Posterior cingulate gyrus (tissue), 11 donors: ENCODE results near the gene MTUS2.
"Not testable (repeated sequence)": the region's sequence is repeated elsewhere in the genome, so short reads cannot be mapped to it uniquely, and the experiment has no call there.

Experiments
- DNase-seq, 10 donors: peaks; one replicate each; pipeline versions ENCODE4 v3.0.0 to v3.0.0-alpha.2; 2020 to 2021; ENCODE audit warnings: mixed read lengths in 3 of 10
- intact Hi-C: fragments of 100-400 bp; cut with DNase I; formaldehyde crosslinking; loops from one replicate; pipeline ENCODE4 v1.15.1; 2023

The MTUS2 gene

DNA sequence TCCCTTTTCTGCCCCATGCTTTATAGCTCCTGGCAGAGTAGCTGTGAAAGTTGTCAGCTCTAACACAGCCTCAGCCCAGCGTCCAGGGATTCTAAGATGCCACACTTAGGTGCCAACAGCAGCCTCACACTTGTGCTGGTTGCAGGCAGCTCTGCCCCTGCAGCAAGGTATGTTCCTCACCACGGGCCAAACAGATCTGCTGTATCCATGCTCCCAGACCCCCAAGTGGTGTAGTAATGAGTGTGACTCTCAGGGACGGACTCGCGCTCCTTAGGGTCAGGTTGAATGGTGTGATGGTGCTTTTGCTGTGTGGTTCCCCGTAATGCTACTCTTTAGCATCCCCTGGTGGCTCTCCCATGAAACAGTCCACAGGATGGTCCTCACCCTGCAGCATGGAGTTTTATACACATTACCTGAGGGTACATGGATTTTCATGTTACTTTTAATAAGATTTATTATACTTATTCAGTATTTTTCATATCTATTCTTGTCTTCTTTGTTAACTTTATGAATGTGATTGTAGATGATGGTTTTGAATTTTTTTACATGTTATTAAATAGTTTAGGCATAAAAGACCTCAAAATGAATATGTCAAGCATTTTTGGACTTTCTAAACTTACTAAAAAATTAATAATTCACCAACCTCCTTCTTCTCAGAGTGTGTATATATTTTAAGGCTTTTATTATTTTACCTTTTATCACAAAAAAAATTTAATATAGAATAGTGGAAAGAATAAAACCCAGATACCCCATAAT lies 542.9 kb downstream of the MTUS2 start:
- peak in 8 of 10 donors; percentile 22 to 85 (median 56) for DNase-seq
- intact Hi-C loops: loop anchor here (1.0 kb wide), 1 partner anchor 79 kb away; no protein-coding TSS in a partner anchor

DNA sequence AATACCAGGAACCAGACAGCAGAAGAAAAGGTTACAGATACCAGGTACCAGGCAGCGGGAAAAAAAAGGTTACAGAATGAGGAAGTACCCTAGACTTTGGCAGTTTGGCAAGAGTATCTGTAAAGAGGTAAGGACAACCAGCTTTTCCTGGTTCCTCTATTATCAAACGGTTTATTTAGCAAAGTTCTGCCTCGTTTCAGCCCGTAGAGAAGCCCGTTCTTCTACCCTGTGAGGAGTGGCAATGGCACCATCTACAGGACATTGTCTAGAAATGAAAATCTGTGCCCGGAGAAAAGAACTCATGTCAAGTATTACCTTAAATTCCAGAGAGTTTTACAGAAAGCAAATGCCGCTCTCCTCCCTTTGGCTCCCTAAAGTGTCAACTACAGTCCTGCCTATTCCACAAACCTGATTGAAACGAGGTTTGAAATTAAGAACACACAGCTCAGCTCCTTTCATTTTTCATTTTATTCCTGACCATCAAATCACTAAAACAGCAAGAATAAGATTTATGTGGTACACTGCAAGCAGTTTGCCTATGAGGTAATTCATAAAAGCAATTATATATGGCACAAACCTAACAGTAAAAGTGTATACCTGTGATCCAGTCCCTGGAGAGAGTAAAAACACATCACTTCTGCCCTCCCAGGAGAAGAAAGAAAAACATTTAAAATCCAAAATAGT lies 549.1 kb downstream of the MTUS2 start:
- peak in 1 of 10 donors; percentile 27 for DNase-seq
- intact Hi-C loops: loop anchor here (2.0 kb wide), 1 partner anchor 550 kb away; no protein-coding TSS in a partner anchor

DNA sequence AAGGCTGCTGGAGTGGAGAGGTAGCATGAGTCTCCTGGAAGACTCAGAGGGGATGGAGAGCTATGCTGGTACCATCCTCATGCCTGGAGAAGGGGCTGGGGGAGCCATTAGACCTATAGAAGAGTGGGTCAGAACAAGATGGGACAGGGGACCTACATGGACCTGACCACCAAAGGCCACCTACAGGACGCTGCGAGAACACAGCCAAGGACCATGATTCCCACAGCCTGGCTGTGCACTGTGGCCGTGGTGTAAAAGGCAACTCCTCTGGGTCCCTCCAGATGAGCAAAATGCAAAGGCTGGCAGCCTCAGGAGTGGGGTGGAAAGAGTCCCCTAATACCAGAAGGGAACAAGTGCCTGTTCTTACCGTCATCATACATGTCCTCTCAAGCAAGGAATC lies 559.1 kb downstream of the MTUS2 start:
- intact Hi-C loops: no loop called here
- DNase-seq: no peak

DNA sequence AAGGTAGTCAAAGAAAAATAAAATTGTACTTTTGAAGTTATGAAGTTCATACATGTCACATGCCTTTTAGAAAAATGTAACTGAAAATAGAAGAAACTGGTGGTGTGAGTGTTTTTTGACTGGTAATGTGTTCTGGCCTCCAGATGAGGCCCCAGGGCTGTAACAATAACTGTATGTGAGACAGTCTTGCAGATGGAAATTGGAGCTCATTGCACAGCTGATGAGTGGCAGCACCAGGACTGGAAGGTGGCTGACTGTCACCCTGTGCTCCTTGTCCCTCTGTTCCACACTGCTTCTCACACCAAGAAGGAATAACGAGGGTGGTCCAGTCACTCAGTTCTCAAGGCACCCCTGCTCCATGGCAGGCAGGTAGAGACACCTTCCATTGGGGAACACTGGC lies 559.7 kb downstream of the MTUS2 start:
- no peak for DNase-seq
- intact Hi-C loops: no loop called here

DNA sequence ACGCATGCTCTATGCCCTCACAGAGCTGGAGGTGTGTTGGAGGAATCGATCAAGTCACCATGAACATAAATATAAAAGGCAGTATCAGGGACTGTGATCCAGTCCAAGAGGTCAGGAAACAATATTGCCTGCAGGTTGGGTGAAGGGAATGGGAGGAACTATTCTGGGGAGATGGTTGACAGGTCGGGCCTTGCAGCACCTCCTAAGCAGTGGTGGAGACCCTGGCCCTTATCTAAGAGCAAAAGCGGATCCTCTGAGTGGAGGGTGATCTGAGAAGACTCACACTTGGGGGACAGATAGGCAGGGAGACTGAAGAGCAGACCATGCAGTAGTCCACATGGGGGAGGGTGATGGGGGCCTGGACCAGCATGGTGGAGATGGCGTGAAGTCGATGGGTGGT lies 561.9 kb downstream of the MTUS2 start:
- intact Hi-C loops: no loop called here
- DNase-seq: no peak

DNA sequence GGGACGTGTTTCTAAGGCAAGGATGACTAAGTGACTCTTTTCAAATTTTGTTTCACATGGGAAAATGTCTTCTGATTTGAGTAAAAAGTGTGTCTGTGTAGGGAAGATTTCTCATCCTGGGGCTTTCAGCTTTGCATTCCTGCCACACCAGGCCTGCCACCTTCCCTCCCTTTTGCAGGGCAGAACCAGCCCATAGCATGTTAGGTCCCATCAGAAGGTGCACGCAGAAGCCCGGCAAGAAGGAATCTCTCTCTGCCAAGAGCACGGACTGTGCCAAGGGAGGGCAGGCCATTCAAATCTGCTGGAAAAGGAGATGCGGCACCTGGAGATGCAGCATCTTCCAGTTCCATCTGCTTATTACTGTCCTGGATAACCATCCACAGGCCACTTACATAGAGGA lies 563.3 kb downstream of the MTUS2 start:
- intact Hi-C loops: no loop called here
- DNase-seq: no peak

DNA sequence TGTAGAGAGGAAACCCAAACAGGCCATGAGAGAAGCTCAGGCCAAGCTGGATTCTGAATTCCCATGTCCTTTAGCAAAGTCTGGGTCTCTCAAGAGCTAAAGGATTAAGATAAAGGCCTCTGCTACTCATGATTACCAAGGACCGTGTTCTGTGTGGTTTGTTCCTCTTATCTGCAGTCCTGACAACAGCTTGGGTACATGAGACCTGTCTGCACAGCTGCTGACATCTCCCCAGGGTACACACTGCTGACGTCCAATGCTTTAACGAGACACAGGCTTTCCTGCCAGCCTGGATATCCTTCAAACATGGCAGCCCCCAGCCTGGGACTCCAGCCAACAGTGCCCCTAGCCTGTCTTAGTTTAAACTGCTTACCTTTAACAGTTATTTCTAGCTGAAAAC lies 564.3 kb downstream of the MTUS2 start:
- DNase-seq: no peak

DNA sequence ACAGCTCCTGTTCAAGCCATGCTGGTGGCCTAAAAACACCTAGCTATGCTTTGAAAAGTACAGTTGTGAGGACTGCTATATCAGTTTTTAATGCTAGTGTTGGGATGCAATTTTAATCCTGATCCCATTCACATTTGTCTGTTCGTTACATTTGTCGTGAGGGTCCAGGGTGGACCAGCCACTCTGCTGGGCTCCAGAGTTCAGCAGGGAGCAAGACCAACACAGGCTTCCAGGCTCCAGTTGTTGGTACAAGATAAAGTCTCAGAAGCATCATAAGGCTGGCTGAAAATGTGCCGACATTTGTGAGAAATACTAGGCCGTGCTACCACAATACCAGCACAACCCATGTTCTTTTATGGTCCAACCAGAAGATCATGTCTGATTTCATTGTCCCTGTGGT lies 564.7 kb downstream of the MTUS2 start:
- intact Hi-C loops: no loop called here
- no peak for DNase-seq

More for the DNA sequence above, 564.3 kb downstream of the MTUS2 start:
- intact Hi-C loops: no loop called here

DNA sequence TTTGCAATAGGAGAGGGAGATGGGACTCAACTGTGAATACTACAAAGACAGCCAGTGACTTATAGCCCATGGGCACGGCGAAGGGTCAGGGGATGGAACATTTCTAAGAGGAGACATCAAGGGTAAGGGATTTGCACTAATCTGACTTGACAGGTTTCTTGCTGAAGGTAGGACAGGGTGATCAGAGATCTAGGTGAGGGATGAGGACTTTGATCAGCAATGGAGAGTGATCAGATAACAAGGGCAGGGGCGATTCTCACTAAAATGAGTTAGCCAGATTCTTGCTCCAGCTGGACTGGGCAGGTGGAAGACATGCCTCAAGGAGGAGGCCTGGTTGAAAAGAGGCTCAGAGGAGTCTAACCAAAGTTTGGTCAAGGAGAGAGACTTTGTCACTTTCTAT lies 566.1 kb downstream of the MTUS2 start:
- no peak for DNase-seq
- intact Hi-C loops: no loop called here

DNA sequence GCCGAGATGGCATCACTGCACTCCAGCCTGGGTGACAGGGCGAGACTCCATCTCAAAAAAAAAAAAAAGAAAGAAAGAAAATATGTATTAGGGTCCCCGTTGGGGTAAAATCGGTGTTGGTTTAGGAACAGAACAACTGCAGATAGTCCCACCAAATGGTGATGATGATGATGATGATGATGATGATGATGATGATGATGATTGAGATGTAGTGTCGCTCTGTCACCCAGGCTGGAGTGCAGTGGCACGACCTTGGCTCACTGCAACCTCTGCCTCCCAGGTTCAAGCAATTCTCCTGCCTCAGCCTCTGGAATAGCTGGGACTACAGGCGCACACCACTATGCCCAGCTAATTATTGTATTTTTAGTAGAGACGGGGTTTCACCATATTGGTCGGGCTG lies 570.5 kb downstream of the MTUS2 start:
- intact Hi-C loops, DNase-seq: not testable (repeated sequence)

DNA sequence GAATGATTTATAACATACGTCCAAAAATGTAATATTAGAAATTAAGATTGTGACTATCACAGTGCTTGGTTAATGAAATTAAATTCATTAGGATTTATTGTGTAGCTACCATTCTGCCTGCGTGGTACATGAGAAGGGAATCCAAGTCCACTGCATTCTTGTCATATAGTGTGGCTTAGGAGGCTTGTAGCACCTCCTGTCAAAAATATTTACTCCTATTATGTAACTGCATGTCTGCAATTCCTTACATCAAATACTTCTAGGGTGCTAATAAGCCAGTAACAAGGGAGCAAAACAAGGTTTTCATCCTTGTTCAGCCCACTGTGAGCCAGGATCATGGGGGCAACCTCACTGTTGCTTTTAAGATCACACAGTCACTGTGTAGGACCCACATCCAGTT lies 576.3 kb downstream of the MTUS2 start:
- intact Hi-C loops: no loop called here

DNA sequence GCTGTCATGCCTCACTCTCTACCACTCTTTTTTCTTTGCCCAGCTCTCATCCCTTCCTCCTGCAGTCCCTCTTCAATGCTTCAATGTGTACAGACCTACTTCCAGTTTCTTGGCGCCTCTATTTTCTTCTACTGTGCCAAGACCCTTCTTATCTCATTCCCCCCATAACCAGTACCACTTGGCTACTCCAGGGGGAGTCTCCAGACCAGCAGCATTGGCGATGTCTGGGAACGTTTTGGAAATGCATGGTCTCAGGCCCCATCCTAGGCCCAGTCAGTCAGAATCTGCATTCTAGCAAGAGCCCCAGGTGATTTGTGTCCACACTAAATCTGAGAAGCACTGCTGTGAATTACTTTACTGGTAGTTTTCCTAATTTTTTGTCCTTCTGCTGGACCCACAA lies 577.1 kb downstream of the MTUS2 start:
- no peak for DNase-seq
- intact Hi-C loops: no loop called here

More for the DNA sequence above, 576.3 kb downstream of the MTUS2 start:
- no peak for DNase-seq

DNA sequence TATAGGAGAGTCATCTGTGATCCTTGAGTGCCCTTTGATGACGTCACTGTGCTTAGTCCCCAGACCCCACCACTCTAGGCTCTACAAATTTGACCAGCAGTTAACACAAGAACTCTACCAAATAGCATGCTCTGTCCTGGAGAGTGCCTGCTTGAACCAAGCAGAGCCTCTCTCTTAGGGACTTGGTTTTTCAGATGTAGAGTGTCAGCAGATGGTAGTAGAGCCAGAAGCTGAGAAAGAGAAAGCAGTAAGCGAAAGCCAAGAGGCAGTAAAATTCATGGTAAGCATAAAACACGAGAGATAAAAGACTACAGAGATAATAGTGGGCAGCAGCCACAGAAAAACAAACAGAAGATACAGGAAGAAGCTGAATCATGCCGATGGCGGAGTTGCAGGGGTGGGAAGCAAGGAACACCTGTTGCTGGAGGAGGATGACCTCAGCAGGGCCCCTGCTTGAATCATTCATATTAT lies 582.1 kb downstream of the MTUS2 start:
- DNase-seq: no peak
- intact Hi-C loops: no loop called here

DNA sequence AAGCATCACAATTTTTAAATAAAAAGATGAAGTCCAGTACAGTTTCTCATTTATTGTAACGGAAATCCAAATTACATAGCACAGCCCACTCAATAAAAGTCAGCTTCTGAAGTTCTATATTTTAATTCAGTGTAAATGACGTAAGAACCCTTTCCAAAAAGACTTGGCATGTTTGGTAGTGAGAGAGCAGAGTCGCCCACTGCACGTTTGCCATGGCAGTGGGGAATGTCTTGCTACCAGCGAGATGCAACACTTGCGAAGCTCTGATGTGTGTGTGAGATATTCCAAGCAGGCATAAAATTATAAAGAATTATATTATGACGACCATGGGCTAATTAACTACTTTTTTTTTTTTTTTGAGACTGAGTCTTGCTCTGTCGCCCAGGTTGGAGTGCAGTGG lies 585.3 kb downstream of the MTUS2 start:
- intact Hi-C loops: no loop called here
- no peak for DNase-seq

DNA sequence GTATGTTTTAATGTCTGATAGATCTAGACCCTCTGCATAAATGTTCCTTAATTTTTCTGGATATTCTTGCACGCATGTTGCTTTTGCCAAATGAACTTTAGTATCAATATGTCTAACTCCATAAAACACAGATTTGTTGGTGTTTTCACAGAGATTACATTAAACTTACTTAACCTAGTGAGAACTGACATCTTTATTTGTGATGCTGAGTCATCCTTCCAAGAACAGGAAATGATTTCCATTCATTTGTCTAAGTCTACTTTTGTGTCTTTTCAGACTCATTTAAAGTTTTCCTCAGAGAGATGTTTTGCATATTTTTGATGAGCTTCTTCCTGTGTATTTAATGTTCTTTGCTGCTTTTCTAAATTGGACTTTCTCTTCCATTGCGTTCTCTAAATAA lies 591.3 kb downstream of the MTUS2 start:
- intact Hi-C loops: no loop called here
- no peak for DNase-seq

DNA sequence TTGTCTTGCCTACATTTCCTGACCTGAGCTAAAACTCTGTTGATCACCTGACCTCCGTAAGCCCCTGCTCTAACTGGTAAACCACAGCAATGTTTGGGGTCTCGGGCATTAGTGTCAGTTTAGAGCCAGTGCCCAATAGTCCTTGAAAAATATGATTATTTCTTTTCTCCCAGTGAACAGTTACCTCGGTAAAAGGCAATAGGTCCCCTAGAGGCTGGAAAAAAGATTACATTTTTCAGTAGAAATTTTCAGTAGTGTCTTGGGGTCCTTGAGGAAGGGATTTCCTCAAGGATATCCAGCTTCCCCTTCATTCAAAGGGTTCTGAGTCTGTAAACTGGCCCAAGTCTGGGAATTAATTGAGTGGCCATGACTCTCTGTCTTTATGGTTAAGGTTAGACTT lies 597.9 kb downstream of the MTUS2 start:
- no peak for DNase-seq
- intact Hi-C loops: no loop called here

DNA sequence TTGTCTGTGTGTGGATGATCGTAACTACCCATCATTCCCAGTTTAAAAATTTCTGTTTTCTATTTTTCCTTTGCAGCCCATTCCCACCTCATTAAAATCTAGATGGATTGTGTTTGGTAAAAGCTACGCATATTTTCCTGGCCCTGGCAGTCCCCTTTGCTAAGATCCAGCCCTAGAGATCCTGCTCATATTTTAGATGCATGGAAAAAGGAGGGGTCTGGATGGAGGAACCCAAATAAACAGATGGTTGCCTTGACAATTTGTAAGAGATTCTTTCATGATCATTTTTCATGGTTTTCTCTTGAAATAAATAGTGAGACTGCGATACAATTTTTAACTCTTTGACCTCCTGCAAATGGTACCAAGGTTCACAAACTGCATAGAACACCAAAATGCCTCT lies 601.0 kb downstream of the MTUS2 start:
- intact Hi-C loops: no loop called here
- no peak for DNase-seq

DNA sequence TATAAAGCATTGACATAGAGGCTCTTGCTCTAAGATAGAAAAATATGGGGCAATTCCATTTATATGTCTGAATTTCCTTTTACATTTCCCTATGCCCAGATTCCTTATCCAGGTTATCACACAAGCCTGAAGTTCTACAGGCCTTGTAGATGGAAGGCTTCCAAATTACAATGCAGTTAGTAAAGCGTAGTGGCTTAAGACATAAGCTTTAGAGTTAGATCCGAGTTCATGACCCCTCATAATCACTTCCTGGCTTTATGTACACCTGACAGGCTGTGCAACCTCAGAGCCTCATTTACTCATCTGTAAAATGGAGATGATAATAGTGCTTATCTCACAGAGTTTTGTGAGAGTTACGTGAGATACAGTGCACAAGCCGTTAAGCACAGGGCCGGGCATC lies 601.9 kb downstream of the MTUS2 start:
- intact Hi-C loops: no loop called here
- DNase-seq: no peak

DNA sequence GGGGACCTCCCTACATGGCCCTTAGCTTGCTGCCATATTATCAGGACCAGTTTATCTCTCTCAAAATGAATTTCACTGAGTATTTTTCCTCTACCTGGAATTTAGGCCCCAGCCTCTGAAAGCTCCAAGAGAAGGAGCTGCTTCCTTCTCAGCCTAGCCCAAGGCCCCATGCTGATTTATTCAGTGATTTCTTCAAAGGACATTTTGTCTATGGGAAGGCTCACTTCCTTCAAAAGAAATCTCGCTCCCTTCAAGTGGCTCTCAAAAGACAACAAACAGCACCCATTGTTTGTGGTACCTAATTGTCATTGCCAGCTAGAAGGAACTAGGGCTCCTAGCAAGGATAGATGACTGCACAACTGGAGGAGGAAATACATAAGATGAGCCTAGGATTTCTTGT lies 602.9 kb downstream of the MTUS2 start:
- DNase-seq: no peak
- intact Hi-C loops: no loop called here

DNA sequence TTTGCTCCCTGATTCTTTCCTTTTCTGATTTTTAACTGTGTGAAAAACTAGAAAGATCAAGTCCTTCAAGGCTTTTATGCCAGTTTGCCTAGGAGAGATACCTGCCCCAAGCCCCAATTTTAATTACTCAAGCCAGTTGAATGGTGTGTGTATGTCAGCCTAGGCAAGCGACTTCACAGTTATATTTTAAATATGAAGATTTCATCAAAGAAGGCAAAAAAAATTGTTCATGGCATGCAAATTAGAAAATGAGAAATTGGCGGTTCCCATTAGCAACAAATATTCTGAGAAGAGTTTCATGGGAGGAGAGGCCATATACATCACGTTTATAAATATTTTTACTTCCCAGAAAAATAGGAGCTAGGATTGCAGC lies 607.8 kb downstream of the MTUS2 start:
- intact Hi-C loops: no loop called here
- no peak for DNase-seq

DNA sequence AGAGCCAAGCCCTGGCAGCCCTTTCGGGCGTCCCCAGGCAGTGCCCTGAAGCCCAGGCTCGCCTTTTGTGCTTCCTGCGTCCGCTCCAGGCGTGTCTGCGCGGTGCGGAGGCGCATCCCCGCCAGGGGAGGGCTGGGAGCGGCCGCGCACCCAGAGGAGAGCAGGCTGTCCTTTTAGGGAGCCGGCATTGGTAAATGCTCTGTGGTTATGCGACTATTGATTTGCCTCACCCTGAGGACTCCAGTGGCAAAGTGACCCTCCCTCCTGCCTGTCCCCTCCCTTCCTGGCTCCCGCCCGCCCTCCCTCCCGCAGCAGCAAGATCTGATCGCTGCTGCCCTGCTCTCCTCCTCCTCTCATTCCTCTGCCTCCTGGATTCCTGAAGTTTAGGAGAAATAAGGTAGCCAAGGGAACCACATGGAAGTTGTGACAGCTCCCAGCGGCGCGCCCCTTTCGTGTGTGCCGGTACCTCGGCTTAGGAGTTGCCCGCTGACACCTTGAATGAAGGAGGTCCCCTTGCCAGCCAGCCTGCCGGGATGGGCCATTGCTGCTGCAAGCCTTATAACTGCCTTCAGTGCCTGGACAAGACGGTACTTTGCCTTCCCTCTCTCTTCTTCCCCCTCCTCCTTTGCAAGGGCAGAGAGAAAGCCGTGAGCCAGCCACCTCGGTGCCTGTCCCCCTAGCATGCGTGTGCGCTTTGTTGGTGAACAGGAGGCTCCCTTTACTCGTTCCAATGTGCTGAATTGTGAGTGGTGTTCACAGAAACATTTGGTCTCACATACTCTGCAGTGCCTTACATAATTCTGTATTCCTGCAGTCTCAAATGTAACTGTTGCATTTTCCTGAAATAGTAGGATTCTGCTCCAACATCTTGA lies 608.4 kb downstream of the MTUS2 start:
- intact Hi-C loops: no loop called here
- DNase-seq: peak in 9 of 10 donors; percentile 19 to 91 (median 47)
